Endometrial microvascular endothelial cells (primary cell): ENCODE measurements around the gene SOX6. TPM values are rescaled to one million over a fixed set of nuclear protein-coding genes. Genes with fewer than 3 reads are reported as not detected.

Experiments
- in situ Hi-C: cut with HindIII; loops from 2 replicates; pipeline ENCODE4 v1.10.0; 2017; ENCODE audit warnings: low sequenced_read_pairs, low pct_unique_long_range_greater_than_20kb; ENCODE audit errors: inconsistent ontology term
- total RNA-seq: library from RNA; depleted of rRNA; stranded (reverse); fragments of >200 nt; gene quantifications from one replicate; pipeline ENCODE4 v1.2.3, GENCODE V29; 2015; ENCODE audit errors: inconsistent ontology term

The SOX6 gene
- total RNA-seq, 1 donor from 2014 or later = not detected

DNA sequence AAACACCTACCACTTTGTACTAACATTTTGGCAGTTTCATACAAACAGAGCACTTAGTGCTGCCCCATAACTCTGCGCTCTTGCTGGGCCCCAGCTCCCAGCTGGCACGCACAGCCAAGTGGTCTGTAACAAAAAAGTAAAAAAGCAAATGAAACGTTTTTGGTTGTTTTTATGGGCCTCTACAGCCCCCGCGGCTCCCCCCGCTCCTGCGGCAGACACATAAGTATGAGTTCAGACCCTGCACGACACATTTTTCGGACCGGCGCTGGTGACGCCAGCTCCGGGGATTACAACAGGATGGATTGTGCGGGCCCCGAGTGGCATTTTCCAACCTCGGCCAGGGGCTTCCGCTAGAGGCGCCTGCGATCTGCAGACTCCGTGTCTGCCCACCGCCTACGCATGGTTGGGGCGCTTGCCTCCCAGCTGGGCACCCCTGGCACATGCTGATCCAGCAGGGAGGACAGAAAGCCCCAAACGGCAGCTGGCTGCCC, 418.2 kb downstream of the SOX6 start:
- in situ Hi-C loops = no loop called here

DNA sequence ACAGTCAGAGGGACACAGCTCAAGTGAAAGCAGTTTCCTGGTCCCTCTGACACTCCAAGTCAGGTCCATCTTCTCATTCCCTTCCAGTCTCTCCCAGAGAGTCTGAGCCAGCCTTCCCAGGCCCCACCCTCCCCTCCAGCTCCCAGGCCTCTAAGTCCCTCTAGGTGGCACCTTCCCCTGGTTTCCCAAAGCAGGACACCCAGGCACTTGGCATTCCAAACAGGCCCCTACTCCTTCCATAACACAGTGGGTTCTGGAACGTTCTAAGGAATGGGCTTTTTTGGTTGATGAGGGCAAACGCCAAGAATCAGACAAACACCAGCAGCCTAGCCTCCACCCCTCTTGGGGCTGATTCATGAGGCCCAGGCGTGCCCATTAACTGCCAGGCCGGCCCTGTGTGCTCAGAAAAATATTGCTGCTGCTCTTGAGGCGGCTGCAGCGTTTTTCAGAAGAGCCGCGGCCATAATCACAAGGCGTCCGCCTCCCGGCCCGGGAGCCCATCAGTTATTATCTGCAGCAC, 418.7 kb downstream of the SOX6 start:
- in situ Hi-C loops = no loop called here

DNA sequence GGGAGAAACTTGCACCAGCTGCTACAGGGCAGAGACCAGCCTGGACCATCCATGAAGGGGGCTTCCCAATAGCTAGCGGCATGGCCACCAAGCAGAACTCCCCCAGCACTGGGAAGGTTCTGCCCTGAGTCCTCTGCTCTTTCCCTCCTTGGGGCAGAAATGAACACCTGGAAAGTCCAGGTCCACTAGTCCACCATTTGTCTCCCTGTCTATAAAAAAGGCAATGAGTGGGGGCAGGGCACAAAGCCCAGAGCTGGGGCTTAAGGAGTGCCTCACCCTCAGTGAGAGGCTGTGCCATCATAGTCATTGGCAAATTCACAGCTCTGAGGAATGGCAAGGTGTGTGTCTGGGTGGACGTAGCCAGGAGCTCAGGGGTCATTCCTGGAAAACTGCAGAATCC, 420.3 kb downstream of the SOX6 start:
- in situ Hi-C loops = no loop called here

DNA sequence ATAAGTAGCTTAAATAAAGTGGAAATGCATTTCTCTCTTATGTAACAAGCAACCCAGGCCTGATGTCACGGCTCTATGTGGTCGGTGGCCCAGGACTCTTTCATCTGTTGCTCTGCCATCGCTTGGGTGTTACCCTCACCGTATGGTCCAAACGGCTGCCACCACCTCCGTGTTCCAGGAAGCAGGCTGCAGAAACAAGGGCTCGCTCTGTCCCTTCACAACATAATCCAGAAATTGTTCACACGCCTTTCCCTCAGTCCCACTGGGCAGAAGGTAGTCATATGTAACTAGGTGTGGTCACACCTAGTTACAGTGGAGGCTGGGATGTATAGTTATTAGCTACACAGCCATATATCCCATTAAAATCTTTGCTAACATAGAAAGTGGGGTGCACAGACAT, 421.0 kb downstream of the SOX6 start:
- in situ Hi-C loops = no loop called here

DNA sequence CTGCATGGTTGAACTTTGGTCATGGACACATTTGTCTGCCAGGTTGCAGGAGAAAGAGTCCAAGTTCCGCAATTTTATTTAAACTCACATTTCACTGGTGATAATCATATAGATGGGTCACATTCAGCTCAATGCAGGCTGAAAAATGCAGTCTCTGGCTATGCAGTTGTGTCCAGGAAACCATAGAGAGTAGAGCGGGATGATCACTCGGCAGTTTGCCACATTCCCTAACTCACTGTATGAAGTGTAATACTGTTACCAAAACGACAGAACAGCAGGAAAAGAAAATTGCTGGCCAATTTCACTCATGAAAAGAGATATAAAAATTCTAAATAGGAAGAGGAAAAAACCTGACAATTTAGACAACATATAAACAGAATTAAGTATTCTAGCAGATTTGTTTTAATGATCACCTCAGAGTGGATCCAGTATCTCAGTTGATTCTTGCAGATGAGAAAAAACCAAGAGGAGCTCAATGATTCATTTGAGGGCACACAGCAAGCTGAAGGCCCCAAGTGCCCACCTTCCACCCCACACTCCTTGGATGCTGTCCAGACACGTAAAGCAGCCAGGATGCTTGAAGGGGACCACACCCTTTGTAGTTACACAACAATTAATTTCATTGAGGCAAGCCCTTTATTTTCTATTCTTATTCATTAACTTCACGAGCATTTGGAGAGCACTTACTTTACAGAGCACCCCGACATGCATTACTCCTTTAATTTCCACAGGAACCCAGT, 422.3 kb downstream of the SOX6 start:
- in situ Hi-C loops = no loop called here

DNA sequence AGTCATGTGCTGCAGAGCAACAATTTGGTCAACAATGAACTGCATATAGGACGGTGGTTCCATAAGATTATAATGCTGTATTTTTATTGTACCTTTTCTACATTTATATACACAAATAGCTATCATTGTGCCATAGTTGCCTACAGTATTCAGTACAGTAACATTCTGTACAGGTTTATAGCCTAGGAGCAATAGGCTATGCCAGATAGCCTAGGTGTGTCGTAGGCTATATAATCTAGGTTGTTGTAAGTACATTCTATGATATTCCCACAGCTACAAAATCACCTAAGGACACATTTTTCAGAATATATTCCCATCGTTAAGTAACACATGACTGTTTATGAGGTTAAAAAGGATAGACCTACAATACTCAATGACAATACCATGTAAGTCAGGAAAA, 423.9 kb downstream of the SOX6 start:
- in situ Hi-C loops = no loop called here

DNA sequence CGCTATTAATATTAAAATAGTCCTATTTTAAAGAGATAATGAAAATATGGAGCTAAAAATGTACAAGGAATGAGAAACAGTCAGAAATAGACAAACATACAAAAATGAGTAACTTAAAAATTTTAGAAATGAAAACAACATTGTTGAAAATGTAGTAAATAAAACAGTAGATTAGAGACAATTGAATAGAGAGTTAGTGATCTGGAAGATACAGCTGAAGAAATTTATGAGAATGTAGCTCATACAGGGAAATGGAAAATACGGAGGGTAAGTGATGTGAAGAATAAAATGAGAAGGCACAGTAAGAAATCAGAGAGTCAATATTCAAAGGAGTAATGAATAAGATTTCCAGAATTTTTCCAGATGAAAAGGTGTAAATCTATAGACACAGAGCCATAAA, 424.8 kb downstream of the SOX6 start:
- in situ Hi-C loops = no loop called here

DNA sequence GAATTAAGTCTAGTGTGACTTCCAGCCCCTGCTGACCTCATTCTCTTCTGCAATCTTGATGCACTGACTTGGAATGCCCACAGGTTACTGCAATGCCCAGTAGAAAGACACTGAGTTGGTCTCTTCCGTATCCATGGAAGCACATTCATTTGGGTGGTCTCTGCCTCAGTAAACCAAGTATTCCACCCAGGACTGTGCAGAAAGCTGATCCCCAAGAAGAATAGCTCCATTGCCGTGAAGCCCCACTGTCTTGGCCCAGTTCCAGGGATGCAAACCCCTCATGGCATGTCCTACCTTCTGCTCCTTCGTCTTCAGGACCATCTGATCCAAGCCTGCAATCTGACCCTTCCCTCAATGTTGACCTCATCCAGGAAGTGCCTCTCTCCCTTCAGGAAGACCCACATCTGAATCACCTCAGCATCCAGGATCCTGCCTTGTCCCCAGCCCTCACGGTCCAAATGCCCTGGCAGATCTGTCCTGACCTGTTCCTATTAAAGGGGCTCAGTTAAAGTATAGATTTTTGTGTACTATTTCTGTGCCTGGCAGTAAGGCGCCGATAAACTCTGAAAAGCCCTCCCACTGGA, 425.8 kb downstream of the SOX6 start:
- in situ Hi-C loops = no loop called here

DNA sequence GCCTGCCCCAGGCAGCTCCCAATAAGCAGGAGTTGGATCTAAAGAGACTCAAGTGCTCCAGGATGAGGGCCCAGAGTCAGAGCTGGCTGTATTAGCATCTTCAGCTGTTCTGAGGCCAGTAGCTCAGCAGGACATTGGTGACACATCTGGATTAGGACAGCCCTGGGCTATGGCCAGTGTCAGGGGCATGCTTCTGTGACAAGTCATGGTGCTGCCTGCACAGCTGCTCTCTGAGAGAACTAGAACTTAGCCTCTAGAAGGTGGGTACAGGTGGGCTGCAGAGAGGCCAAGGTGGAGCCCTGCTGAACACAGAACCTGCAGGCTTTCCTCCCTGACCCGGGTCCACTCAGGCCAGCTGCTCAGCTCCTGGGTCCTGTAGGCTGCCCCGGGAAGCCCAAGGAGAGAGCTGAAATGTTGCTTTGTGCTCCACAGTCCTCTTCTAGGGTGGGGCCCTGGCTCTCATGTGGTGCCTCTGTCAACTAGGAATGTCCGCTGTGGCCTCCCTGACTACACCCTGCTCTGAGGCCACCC, 426.9 kb downstream of the SOX6 start:
- in situ Hi-C loops = no loop called here

DNA sequence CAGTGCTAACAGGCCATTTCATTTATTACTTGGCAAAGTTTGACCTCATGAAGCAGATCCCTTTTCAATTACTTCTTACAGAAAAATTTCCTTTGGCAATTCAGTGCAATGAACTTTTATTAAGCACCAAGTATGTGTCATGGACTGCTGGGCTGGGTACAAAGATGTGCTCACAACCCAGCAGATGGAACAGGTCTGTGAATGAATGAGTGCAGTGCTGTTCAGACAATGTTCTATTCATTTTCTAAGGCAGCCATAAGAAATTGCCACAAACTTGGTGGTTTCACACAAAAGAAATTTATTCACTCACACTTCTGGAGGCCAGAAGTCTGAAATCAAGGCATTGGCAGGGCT, 428.5 kb downstream of the SOX6 start:
- in situ Hi-C loops = no loop called here

DNA sequence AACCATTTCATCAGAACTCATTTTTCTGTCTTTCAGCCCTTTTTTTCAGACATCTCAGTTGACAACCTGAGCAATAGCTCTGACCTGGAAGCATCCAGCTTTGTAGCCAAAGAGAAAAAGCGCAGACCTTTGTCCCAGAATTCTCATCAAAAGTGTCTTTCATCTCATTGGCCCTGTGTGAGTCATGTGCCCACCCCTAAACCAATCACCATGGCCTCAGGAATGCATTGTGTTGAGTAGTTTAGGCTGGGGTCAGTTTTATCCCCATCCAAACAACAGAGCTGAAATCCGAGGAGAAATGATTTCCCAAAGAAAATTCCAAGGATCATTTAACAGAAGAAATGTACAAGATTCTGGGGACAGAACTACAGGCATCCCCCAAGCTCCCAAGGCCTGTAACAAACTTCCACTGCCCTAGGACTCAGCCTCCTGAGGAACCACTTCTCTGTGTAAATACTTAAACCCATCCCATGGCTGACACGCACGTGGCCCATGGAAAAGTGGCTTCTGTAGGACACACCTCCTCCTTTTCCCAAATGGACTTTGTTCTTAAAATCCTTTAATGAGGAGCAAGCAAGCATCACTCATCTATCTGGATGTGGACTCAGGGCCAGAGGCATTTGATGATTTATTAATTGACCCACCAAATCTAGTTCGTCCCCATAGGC, 429.0 kb downstream of the SOX6 start:
- in situ Hi-C loops = no loop called here

DNA sequence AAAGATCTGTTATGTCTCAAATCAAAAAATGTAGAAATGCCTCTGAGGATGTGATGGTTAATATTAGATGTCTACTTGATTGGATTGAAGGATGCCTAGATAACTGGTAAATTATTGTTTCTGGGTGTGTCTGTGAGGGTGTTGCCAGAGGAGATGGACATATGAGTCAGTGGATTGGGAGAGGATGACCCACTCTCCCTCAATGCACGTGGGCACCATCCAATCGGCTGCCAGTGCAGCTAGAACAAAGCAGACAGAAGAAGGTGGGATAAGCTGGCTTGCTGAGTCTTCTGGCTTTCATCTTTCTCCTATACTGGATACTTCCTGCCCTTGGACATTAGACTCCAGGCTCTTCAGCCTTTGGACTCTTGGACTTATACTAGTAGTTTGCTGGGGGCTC, 430.3 kb downstream of the SOX6 start:
- in situ Hi-C loops = no loop called here

DNA sequence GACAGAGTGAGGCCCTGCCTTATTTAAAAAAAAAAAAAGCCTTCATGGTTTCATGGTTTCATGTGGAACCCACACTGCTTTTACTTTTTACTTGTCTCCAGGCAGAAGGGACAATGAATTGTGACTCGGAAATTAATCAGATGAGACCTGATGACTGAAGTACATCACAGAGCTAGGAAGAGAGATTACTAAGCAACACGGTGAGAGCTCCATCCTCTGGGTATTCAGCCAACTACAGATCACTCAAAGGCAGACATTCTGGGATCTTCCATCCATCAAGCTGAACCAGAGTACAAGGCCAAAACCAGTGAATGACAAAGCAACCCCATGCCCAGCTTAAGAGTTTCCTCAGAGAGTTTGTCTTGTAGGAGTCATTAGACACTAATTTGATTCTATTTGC, 433.2 kb downstream of the SOX6 start:
- in situ Hi-C loops = loop anchor here (25.0 kb wide), 1 partner anchor 111 kb away; no protein-coding TSS in a partner anchor

DNA sequence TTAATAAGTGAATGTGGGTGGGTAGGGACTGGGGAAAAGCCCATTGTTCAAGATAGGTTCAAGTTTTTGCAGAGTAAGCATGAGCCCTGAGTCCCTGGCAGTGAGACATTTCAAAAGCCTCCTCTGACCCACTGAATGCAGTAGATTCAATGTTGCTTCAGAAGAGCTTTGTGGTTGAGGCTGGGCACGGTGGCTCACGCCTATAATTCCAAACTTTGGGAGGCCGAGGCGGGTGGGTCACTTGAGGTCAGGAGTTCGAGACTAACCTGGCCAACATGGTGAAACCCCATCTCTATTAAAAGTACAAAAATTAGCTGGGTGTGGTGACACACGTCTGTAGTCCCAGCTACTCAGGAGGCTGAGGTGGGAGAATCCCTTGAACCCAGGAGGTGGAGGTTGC, 433.6 kb downstream of the SOX6 start:
- in situ Hi-C loops = loop anchor here (25.0 kb wide), 1 partner anchor 110 kb away; no protein-coding TSS in a partner anchor

DNA sequence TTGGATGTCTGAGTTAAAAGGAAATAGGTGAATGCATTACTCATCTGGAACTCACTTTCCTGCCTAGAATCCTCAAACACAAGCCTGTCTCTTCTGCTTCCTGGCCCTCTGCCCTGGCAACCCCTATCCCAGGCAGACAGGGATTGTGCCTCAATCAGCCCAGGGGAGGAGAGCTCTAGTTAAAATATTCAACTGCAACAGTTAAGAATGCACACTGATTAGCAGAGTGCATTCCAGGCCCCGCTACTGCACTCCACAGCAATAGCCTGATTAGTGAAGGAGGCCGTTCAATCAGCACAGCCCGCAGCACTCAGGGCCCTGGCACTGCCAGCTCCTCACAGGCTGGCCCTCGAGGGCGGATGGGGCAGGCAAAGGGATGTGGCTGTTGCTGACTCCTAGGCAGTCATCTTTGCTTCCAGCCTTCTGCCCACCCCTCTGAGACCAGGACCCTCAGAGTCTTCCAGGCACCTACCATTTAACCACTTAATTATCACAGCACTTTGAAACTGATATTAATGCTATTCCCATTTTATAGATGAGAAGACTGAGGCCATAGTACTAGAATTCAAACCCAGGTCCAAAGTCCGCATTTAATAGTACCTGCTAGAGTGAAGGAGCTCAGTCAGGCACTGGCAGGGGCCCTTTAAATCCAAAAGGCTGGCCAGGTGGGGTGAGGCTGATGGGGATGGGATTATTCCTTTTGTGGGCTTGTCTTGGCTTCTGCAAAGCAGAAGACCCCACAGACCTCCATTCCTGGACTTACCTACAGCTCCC, 435.3 kb downstream of the SOX6 start:
- in situ Hi-C loops = loop anchor here (25.0 kb wide), 1 partner anchor 109 kb away; no protein-coding TSS in a partner anchor

DNA sequence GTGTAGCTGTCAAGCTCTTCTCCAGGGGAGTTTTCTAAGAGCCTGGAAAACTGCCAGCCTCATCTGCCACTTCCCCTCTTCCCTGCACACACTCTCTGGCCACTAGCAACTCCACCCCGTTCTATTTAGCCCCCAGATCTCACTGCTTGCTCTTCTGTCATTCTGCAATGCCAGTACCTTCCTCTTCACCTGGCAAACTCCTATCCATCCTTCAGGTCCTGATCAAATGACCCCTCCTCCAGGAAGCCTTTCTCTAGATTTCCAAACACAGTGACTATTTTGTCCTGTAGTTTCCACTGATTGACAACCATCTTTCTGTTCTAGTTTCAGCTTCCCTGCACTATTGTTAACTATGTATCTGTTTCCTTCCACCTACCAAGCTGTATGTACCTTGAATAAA, 437.7 kb downstream of the SOX6 start:
- in situ Hi-C loops = loop anchor here (25.0 kb wide), 1 partner anchor 106 kb away; no protein-coding TSS in a partner anchor

DNA sequence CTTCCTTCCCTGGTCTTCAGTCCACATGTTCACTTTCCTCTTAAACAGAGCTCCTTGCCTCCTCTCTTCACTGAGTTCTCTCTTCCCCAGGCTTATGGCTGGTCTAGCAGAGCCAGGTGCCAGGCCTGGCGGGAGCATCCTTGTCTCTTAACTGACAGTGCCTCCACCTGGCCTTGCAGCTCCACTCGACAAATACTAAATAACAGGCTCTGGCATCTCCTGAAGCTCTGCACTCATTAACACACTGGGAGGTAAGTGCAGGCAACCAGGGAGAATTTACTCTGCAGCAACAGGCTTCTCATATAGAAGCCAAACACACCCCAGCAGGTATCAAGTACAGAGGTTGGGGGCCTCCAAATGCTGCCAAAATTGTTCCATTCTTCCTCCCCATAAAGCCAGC, 438.1 kb downstream of the SOX6 start:
- in situ Hi-C loops = loop anchor here (25.0 kb wide), 1 partner anchor 106 kb away; no protein-coding TSS in a partner anchor
